HepG2 (cell line): ENCODE data around the gene LRRC45. TPM values are rescaled to one million over a fixed set of nuclear protein-coding genes. Genes with fewer than 3 reads are reported as not detected.

Experiments
- CEBPG ChIP-seq: IDR thresholded peaks from 2 replicates; pipeline ENCODE4 v1.6.1; 2016
- CSRNP1 ChIP-seq: sonication (generic); formaldehyde crosslinking; IDR thresholded peaks from 2 replicates; pipeline ENCODE4 v1.8.1; 2023; ENCODE audit warnings: mild to moderate bottlenecking, missing genetic modification reagents
- FOXM1 ChIP-seq: sonication (generic); formaldehyde crosslinking; IDR thresholded peaks from 2 replicates; pipeline ENCODE4 v1.5.0; 2020; ENCODE audit warnings: missing genetic modification reagents
- HNF4G ChIP-seq, 2 experiments: sonication (generic) in 1 of 2; formaldehyde crosslinking in 1 of 2; IDR thresholded peaks; 2 replicates each; pipeline versions ENCODE4 v1.4.0 to v1.6.1; 2011 to 2020; ENCODE audit warnings: borderline replicate concordance in 2 of 2, low read depth in 2 of 2, mild to moderate bottlenecking in 2 of 2, low read length in 1 of 2, missing genetic modification reagents in 1 of 2, moderate library complexity in 1 of 2
- KAT2B ChIP-seq: fragments of 150-350 bp; IDR thresholded peaks from 2 replicates; pipeline ENCODE4 v1.6.1; 2014; ENCODE audit warnings: low read depth, low read length, borderline replicate concordance
- KAT8 ChIP-seq: IDR thresholded peaks from 2 replicates; pipeline ENCODE4 v1.6.1; 2016; ENCODE audit warnings: missing genetic modification reagents, missing compliant biosample characterization
- MIER2 ChIP-seq: IDR thresholded peaks from 2 replicates; pipeline ENCODE4 v1.6.1; 2016; ENCODE audit warnings: missing biosample characterization, missing genetic modification reagents
- MYC ChIP-seq: sonication (generic); formaldehyde crosslinking; IDR thresholded peaks from 2 replicates; pipeline ENCODE4 v1.9.0; 2021; ENCODE audit warnings: missing genetic modification reagents, borderline replicate concordance
- MYPOP ChIP-seq: sonication (generic); formaldehyde crosslinking; IDR thresholded peaks from 2 replicates; pipeline ENCODE4 v1.8.1; 2023; ENCODE audit warnings: mild to moderate bottlenecking, moderate library complexity, missing genetic modification reagents
- NFE2 ChIP-seq: sonication (generic); formaldehyde crosslinking; IDR thresholded peaks from 2 replicates; pipeline ENCODE4 v1.4.0; 2020; ENCODE audit warnings: missing genetic modification reagents
- PRDM15 ChIP-seq: sonication (generic); formaldehyde crosslinking; IDR thresholded peaks from 2 replicates; pipeline ENCODE4 v1.4.0; 2020; ENCODE audit warnings: missing genetic modification reagents
- SRSF4 ChIP-seq: fragments of 200-400 bp; formaldehyde crosslinking; IDR thresholded peaks from one replicate; pipeline ENCODE4 v1.6.1; 2018; ENCODE audit warnings: mild to moderate bottlenecking, low read depth, low read length, moderate library complexity; ENCODE audit not compliant: poor library complexity, severe bottlenecking
- TFDP2 ChIP-seq: sonication (generic); formaldehyde crosslinking; IDR thresholded peaks from 2 replicates; pipeline ENCODE4 v1.4.0; 2020; ENCODE audit warnings: missing genetic modification reagents
- ZBTB20 ChIP-seq: sonication (generic); formaldehyde crosslinking; IDR thresholded peaks from 2 replicates; pipeline ENCODE4 v1.8.1; 2023; ENCODE audit warnings: missing genetic modification reagents, low read depth, mild to moderate bottlenecking, borderline replicate concordance
- ZFP36 ChIP-seq: fragments of 150-350 bp; IDR thresholded peaks from 2 replicates; pipeline ENCODE4 v1.6.1; 2018; ENCODE audit warnings: borderline replicate concordance, low read length, low read depth; ENCODE audit not compliant: partially characterized antibody
- ZNF124 ChIP-seq: sonication (generic); formaldehyde crosslinking; IDR thresholded peaks from 2 replicates; pipeline ENCODE4 v1.4.0; 2020; ENCODE audit warnings: missing genetic modification reagents
- ZNF256 ChIP-seq: sonication (generic); formaldehyde crosslinking; conservative IDR thresholded peaks from 2 replicates; pipeline ENCODE4 v1.4.0; 2020; ENCODE audit warnings: missing genetic modification reagents
- ZNF264 ChIP-seq: sonication (generic); formaldehyde crosslinking; IDR thresholded peaks from 2 replicates; pipeline ENCODE4 v1.4.0; 2020; ENCODE audit warnings: missing genetic modification reagents
- ZNF451 ChIP-seq: sonication (generic); formaldehyde crosslinking; IDR thresholded peaks from 2 replicates; pipeline ENCODE4 v1.5.0; 2020; ENCODE audit warnings: mild to moderate bottlenecking, missing genetic modification reagents
- ZNF543 ChIP-seq: sonication (generic); formaldehyde crosslinking; IDR thresholded peaks from 2 replicates; pipeline ENCODE4 v1.4.0; 2020; ENCODE audit warnings: mild to moderate bottlenecking, missing genetic modification reagents
- ZNF564 ChIP-seq: sonication (generic); formaldehyde crosslinking; IDR thresholded peaks from 2 replicates; pipeline ENCODE4 v1.8.1; 2023; ENCODE audit warnings: mild to moderate bottlenecking, missing genetic modification reagents
- ZNF607 ChIP-seq: sonication (generic); formaldehyde crosslinking; IDR thresholded peaks from 2 replicates; pipeline ENCODE4 v1.5.1; 2020; ENCODE audit warnings: missing genetic modification reagents, mild to moderate bottlenecking, borderline replicate concordance
- ZNF776 ChIP-seq: sonication (generic); formaldehyde crosslinking; IDR thresholded peaks from 2 replicates; pipeline ENCODE4 v1.4.0; 2020; ENCODE audit warnings: mild to moderate bottlenecking, missing genetic modification reagents
- polyA plus RNA-seq, 8 experiments: library from polyadenylated mRNA; depleted of rRNA in 3 of 8; stranded (reverse) in 7 of 8; unstranded in 1 of 8; fragments of >200 nt; fragmentation: Illumina TruSeq in 4 of 8; extraction: Trizol in 4 of 8; gene quantifications; 2 replicates each; pipeline versions ENCODE4 v1.2.1 to v1.2.3, GENCODE V29; 2011 to 2016; ENCODE audit warnings: low read depth in 4 of 8, missing spikeins in 1 of 8, mixed read lengths in 1 of 8; ENCODE audit not compliant: insufficient read depth in 1 of 8
- total RNA-seq, 5 experiments: library from RNA; depleted of rRNA; stranded (reverse); fragments of >200 nt; fragmentation: Illumina TruSeq; extraction: Trizol; gene quantifications; 2 replicates each; pipeline ENCODE4 v1.2.3, GENCODE V29; 2016; ENCODE audit warnings: low read depth in 1 of 5

Gene LRRC45
- total and polyA plus RNA-seq, 2 of the 13 experiments (the other 11 are each of a cell fraction or from before 2014, with no cell fraction given) = 11.6 to 48.1 TPM

- TF ChIP-seq CSRNP1 (CRISPR knock-in tag) (no peak), ZNF256 (CRISPR knock-in tag) (no peak), MIER2 (CRISPR knock-in tag) (no peak), KAT2B (no peak), PRDM15 (CRISPR knock-in tag) (no peak), ZNF451 (CRISPR knock-in tag) (no peak), MYPOP (no peak), SRSF4 (no peak), FOXM1 (CRISPR knock-in tag) (no peak), ZNF607 (no peak), ZFP36 (no peak), TFDP2 (no peak), ZNF543 (0 out of 2 replicates have a peak, but pooled peaks have one; percentile 2), ZBTB20 (CRISPR knock-in tag) (no peak), MYC (peak; percentile 22; the same call in 1 of the 2 replicates), ZNF564 (no peak), HNF4G (IDR thresholded peaks at IDR 0.05; ENCODE audit: borderline replicate concordance, low read depth, low read length) (0 out of 2 replicates have a peak, but pooled peaks have one; percentile 17), HNF4G (CRISPR knock-in tag; IDR thresholded peaks at IDR 0.05; ENCODE audit: borderline replicate concordance, low read depth) (no peak), ZNF124 (CRISPR knock-in tag) (no peak), ZNF776 (CRISPR knock-in tag) (no peak), KAT8 (no peak), CEBPG (CRISPR knock-in tag) (no peak), NFE2 (CRISPR knock-in tag) (no peak), ZNF264 (CRISPR knock-in tag) (no peak)
These were observed 44.4 kb upstream of the LRRC45 start (continued) for GRCh38 chr17:81978524-81979298.
